Activated naive CD4-positive, alpha-beta T cell treated with Interleukin-2 at 50 U/mL for 16 hours (primary cell): ENCODE data around the gene GNAO1.
"Not testable (repeated sequence)": the region's sequence is repeated elsewhere in the genome, so short reads cannot be mapped to it uniquely, and the experiment has no call there.

Experiments
- DNase-seq: peaks from one replicate; pipeline ENCODE4 v3.0.0-alpha.2; 2020

Gene GNAO1

GRCh38 chr16:56370875-56371659 lies 179.8 kb downstream of the GNAO1 start:
- no peak for DNase-seq

- no peak for DNase-seq
Measured at GRCh38 chr16:56371660-56371937, 180.3 kb downstream of the GNAO1 start.

- DNase-seq = no peak
Measured at GRCh38 chr16:56372013-56372634, 180.8 kb downstream of the GNAO1 start.

- DNase-seq = no peak
Measured at GRCh38 chr16:56373003-56373402, 181.7 kb downstream of the GNAO1 start.

GRCh38 chr16:56375792-56376191 lies 184.5 kb downstream of the GNAO1 start:
- DNase-seq = not testable (repeated sequence)

- DNase-seq = not testable (repeated sequence)
Measured at GRCh38 chr16:56379044-56379443, 187.8 kb downstream of the GNAO1 start.

GRCh38 chr16:56380778-56381485 lies 189.6 kb downstream of the GNAO1 start:
- not testable (repeated sequence) for DNase-seq

GRCh38 chr16:56382459-56382858 lies 191.2 kb downstream of the GNAO1 start:
- no peak for DNase-seq

GRCh38 chr16:56382901-56383355 lies 191.6 kb downstream of the GNAO1 start:
- no peak for DNase-seq

- DNase-seq = no peak
Measured at GRCh38 chr16:56384074-56384721, 192.9 kb downstream of the GNAO1 start.

- no peak for DNase-seq
Measured at GRCh38 chr16:56387396-56387795, 196.1 kb downstream of the GNAO1 start.

GRCh38 chr16:56388209-56388608 lies 196.9 kb downstream of the GNAO1 start:
- DNase-seq = no peak

GRCh38 chr16:56389554-56389953 lies 198.3 kb downstream of the GNAO1 start:
- no peak for DNase-seq

- DNase-seq = not testable (repeated sequence)
Measured at GRCh38 chr16:56396724-56397123, 205.4 kb downstream of the GNAO1 start.

- no peak for DNase-seq
Measured at GRCh38 chr16:56399047-56399446, 207.8 kb downstream of the GNAO1 start.

GRCh38 chr16:56399486-56399885 lies 208.2 kb downstream of the GNAO1 start:
- no peak for DNase-seq

GRCh38 chr16:56400458-56400857 lies 209.2 kb downstream of the GNAO1 start:
- no peak for DNase-seq

- DNase-seq = no peak
Measured at GRCh38 chr16:56401482-56401881, 210.2 kb downstream of the GNAO1 start.

- no peak for DNase-seq
Measured at GRCh38 chr16:56405977-56406672, 214.8 kb downstream of the GNAO1 start.
